ENCODE data around the gene FIGN. TPM values are rescaled to one million over a fixed set of nuclear protein-coding genes. Genes with fewer than 3 reads are reported as not detected.

Gene FIGN
- polyA plus RNA-seq, 1 donor from 2014 or later: 0.71 TPM

- Histone ChIP-seq H3K27ac (ENCODE audit: low read length) (no peak overlapping the region), H3K9me3 (ENCODE audit: low read length) (no peaks in the 10 kb centered on the region), H2AFZ (ENCODE audit: low read depth, low read length) (no peak overlapping the region), H3K9ac (ENCODE audit: low read length) (no peak overlapping the region), H3K4me3 (ENCODE audit: low read length) (no peak overlapping the region), H3F3A (ENCODE audit: insufficient read depth, low read length, poor library complexity, severe bottlenecking) (no peaks in the 10 kb centered on the region), H3K27me3 (ENCODE audit: insufficient read depth, low read depth, low read length) (no peaks in the 10 kb centered on the region), H3K9me2 (ENCODE audit: insufficient read depth, low read length) (no peaks in the 10 kb centered on the region), H3K4me2 (ENCODE audit: low read length) (no peak overlapping the region), H3K79me2 (replicated peaks; ENCODE audit: insufficient read depth, low read length) (no peaks in the 10 kb centered on the region), H4K20me1 (ENCODE audit: insufficient read depth) (no peaks in the 10 kb centered on the region), H3K36me3 (ENCODE audit: insufficient read depth, low read length) (no peaks in the 10 kb centered on the region)
- TF ChIP-seq RAD21 (conservative IDR thresholded peaks at IDR 0.05): no peak
- TF ChIP-seq, protein P1, sequence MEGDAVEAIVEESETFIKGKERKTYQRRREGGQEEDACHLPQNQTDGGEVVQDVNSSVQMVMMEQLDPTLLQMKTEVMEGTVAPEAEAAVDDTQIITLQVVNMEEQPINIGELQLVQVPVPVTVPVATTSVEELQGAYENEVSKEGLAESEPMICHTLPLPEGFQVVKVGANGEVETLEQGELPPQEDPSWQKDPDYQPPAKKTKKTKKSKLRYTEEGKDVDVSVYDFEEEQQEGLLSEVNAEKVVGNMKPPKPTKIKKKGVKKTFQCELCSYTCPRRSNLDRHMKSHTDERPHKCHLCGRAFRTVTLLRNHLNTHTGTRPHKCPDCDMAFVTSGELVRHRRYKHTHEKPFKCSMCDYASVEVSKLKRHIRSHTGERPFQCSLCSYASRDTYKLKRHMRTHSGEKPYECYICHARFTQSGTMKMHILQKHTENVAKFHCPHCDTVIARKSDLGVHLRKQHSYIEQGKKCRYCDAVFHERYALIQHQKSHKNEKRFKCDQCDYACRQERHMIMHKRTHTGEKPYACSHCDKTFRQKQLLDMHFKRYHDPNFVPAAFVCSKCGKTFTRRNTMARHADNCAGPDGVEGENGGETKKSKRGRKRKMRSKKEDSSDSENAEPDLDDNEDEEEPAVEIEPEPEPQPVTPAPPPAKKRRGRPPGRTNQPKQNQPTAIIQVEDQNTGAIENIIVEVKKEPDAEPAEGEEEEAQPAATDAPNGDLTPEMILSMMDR (IDR thresholded peaks at IDR 0.05; ENCODE audit: poor library complexity, severe bottlenecking): no peak
- TF ChIP-seq REST (IDR thresholded peaks at IDR 0.05; ENCODE audit: borderline replicate concordance): no peak
- no peak for TF ChIP-seq POLR2AphosphoS5 (IDR thresholded peaks at IDR 0.05)
- TF ChIP-seq TAF1 (IDR thresholded peaks at IDR 0.05; ENCODE audit: low read depth): no peak
- TF ChIP-seq MXI1 (conservative IDR thresholded peaks at IDR 0.05; ENCODE audit: poor library complexity, severe bottlenecking): no peak
- no peak for TF ChIP-seq EP300 (conservative IDR thresholded peaks at IDR 0.05; ENCODE audit: poor library complexity, severe bottlenecking)
- no peak for TF ChIP-seq EZH2 (IDR thresholded peaks at IDR 0.05; ENCODE audit: borderline replicate concordance, insufficient read depth, low read length, poor library complexity, severe bottlenecking)
- no peak for TF ChIP-seq SMC3 (conservative IDR thresholded peaks at IDR 0.05; ENCODE audit: poor library complexity)
Observed at GRCh38 chr2:163565192-163565591, 170.6 kb downstream of the FIGN start.

DNA sequence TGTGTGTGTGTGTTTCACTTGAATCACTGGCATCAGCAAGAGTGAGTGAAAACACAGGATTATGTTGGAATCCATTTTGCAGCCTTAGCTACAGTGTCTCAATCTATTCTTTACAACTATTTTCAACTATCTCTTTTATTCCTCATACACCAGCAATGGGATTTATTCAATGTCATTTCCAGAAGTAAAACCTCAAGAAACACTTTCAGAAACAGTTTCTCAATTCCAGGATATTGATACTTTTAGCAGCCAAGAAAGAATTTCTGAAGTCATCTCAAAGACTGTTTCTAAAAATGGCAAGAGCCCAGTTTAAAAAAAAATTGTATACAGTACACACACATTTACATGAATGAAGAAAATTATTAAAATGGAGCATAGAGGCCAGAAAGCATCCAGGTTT, 171.6 kb downstream of the FIGN start:
- Histone ChIP-seq H3K9me3 (ENCODE audit: low read length) (no peaks in the 10 kb centered on the region), H4K20me1 (ENCODE audit: insufficient read depth) (no peaks in the 10 kb centered on the region)

GRCh38 chr2:163563336-163563735, 172.5 kb downstream of the FIGN start:
- H3K4me3 ChIP-seq (ENCODE audit: low read length): no peak overlapping the region
- no peaks in the 10 kb centered on the region for H4K20me1 ChIP-seq (ENCODE audit: insufficient read depth)
- TF ChIP-seq REST (IDR thresholded peaks at IDR 0.05; ENCODE audit: borderline replicate concordance) (no peak), EZH2 (IDR thresholded peaks at IDR 0.05; ENCODE audit: borderline replicate concordance, insufficient read depth, low read length, poor library complexity, severe bottlenecking) (no peak), MXI1 (conservative IDR thresholded peaks at IDR 0.05; ENCODE audit: poor library complexity, severe bottlenecking) (no peak), POLR2AphosphoS5 (IDR thresholded peaks at IDR 0.05) (no peak), RAD21 (conservative IDR thresholded peaks at IDR 0.05) (no peak), EP300 (conservative IDR thresholded peaks at IDR 0.05; ENCODE audit: poor library complexity, severe bottlenecking) (no peak), SMC3 (conservative IDR thresholded peaks at IDR 0.05; ENCODE audit: poor library complexity) (no peak), TAF1 (IDR thresholded peaks at IDR 0.05; ENCODE audit: low read depth) (no peak)
- TF ChIP-seq, protein P1 (IDR thresholded peaks at IDR 0.05; ENCODE audit: poor library complexity, severe bottlenecking): no peak
- no peaks in the 10 kb centered on the region for H3K36me3 ChIP-seq (ENCODE audit: insufficient read depth, low read length)
- no peak overlapping the region for H3K9ac ChIP-seq (ENCODE audit: low read length)
- H3K9me3 ChIP-seq (ENCODE audit: low read length): no peaks in the 10 kb centered on the region
- H3K27ac ChIP-seq (ENCODE audit: low read length): no peak overlapping the region
- no peaks in the 10 kb centered on the region for H3K79me2 ChIP-seq (replicated peaks; ENCODE audit: insufficient read depth, low read length)
- H3K27me3 ChIP-seq (ENCODE audit: insufficient read depth, low read depth, low read length): no peaks in the 10 kb centered on the region
- no peaks in the 10 kb centered on the region for H3K9me2 ChIP-seq (ENCODE audit: insufficient read depth, low read length)
- H3F3A ChIP-seq (ENCODE audit: insufficient read depth, low read length, poor library complexity, severe bottlenecking): no peaks in the 10 kb centered on the region
- H2AFZ ChIP-seq (ENCODE audit: low read depth, low read length): no peak overlapping the region
- H3K4me2 ChIP-seq (ENCODE audit: low read length): no peak overlapping the region

More for the DNA sequence above, 171.6 kb downstream of the FIGN start:
- H3K79me2 ChIP-seq (replicated peaks; ENCODE audit: insufficient read depth, low read length): no peaks in the 10 kb centered on the region
- H3K4me2 ChIP-seq (ENCODE audit: low read length): no peak overlapping the region
- no peak overlapping the region for H3K4me3 ChIP-seq (ENCODE audit: low read length)
- no peaks in the 10 kb centered on the region for H3F3A ChIP-seq (ENCODE audit: insufficient read depth, low read length, poor library complexity, severe bottlenecking)
- H3K36me3 ChIP-seq (ENCODE audit: insufficient read depth, low read length): no peaks in the 10 kb centered on the region
- H3K27ac ChIP-seq (ENCODE audit: low read length): no peak overlapping the region
- no peak overlapping the region for H2AFZ ChIP-seq (ENCODE audit: low read depth, low read length)
- TF ChIP-seq MXI1 (conservative IDR thresholded peaks at IDR 0.05; ENCODE audit: poor library complexity, severe bottlenecking): no peak
- H3K27me3 ChIP-seq (ENCODE audit: insufficient read depth, low read depth, low read length): no peaks in the 10 kb centered on the region
- H3K9me2 ChIP-seq (ENCODE audit: insufficient read depth, low read length): no peaks in the 10 kb centered on the region
- H3K9ac ChIP-seq (ENCODE audit: low read length): no peak overlapping the region
